ENCODE measurements around the gene PARP15.

GRCh38 chr3:122681284-122681973, 104.0 kb downstream of the PARP15 start:
- no peak for TF ChIP-seq POLR2A (IDR thresholded peaks at IDR 0.05; ENCODE audit: low read depth, low read length)
- TF ChIP-seq SPI1 (IDR thresholded peaks at IDR 0.05; ENCODE audit: low read depth, low read length): no peak

All from GM12891 (cell line).